Stimulated activated CD4-positive, alpha-beta T cell treated with anti-CD3 and anti-CD28 coated beads, Interleukin-4, amount 100 ng/mL, for 4 hours (primary cell): ENCODE data around the gene CCR5AS.
"Not testable (repeated sequence)": the region's sequence is repeated elsewhere in the genome, so short reads cannot be mapped to it uniquely, and the experiment has no call there.

Source experiments
- DNase-seq, 2 experiments: peaks; one replicate each; pipeline ENCODE4 v3.0.0-alpha.2; 2020

CCR5AS gene

DNA sequence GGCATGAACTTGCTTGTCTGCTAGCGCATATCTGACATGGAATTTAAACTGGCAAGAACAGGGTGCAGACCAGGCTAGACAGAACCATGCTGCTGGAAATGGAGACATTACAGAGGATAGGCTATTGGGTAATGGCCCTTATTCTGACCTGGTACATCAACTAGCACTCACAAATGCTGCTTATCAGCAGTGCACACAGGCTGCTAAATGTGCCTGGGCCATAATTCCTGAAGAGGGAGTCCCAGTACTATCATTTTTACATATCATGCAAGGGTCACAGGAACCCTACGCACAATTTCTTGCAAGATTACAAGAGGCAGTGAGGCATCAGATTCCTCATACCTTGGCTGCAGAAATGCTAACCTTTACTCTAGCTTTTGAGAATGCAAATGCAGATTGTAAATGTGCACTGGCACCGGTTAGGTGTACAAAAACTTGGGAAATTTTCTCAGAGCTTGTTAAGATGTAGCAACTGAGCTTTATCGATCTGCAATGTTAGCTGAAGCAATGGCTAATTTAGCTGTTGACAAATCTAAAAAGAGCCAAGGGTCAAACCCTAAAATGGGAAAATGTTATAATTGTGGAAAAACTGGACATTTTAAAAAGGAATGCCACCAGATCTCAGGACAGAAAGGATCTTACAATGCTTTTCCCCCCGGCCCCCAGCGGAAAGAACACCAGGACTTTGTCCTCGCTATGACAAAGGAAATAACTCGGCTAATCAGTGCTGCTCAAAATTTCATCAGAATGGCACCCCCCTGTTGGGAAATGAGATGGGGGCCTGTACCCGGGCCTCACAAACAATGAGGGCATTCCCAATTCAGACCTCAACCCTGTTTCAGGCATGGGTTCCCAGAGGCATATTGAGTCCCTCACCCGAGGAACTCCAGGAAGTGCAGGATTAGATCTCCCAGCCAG is 21.3 kb upstream of the CCR5AS start:
- no peak for DNase-seq

DNA sequence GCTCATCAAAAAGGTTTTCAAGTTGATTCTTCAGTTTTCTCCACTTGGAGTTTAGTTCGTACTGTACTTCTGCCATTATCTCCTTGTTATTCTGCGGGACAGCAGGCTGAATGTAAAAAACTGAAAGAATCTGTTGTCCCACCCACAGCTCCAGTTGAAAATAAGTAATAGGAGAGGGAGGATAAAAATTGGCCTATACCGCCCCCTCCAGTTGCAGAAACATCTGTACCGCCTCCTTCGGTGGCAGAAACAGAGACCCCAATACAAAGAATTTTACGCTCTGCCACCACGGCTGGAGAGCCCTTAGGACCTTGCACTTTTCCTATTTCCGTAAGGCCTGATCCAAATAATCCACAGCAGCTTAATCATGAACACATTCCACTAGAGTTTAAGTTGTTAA is 20.5 kb upstream of the CCR5AS start:
- not testable (repeated sequence) for DNase-seq

DNA sequence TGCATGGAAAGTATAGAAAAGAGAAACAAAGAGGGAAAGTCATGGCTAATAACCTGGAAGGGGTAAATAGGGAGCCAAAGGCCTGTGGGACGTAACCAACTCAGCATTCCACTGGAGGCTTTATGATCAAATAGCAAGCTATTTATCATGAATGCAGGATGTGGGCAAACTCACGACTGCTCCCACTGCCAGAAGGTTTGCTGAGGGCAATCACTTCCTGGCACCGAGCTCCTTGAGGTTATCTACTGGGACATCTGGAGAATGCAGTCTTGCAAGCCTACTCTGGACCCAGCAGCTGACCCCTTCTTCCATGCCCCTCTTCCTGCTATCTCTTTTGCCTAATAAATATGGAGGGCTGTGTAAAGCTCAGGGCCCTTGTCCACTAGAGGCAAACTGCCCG is 19.6 kb upstream of the CCR5AS start:
- DNase-seq = not testable (repeated sequence)

DNA sequence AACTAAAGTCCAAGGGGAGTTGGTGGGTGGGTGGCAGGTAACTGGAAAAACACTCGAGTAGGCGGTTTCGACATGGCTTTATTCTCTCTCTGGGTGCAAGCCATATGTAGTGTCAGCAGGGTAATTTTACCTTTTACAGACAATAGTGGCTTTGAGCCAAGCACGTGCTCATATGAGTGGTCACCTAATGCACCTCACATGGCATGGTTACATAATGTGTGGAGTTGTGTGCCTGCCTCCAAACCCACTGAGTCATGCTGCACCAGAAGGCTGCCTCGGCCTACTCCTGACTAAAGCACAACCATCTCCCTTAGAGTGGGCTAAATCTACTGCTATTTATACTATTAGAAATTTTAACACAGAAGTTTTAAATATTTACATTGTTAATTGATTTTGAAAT is 16.7 kb upstream of the CCR5AS start:
- no peak for DNase-seq

DNA sequence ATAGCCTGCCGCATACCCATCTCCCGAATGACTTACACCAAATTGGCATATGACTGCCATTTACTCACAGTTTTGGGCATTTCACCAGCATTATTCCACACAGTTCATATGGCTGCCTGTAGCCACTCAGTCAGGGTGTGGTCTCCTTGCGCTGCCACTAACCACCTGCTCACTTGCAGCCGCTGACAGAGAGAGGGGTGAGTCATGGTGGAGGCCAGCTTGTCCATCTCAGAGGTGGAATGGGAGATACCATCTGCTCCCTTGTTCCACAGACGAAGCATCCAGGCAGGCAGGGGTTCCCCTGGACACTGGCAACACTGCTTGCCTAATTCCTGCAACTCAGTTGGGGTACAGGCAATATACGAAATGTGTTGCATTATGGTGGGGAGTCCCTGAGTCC is 15.8 kb upstream of the CCR5AS start:
- no peak for DNase-seq

DNA sequence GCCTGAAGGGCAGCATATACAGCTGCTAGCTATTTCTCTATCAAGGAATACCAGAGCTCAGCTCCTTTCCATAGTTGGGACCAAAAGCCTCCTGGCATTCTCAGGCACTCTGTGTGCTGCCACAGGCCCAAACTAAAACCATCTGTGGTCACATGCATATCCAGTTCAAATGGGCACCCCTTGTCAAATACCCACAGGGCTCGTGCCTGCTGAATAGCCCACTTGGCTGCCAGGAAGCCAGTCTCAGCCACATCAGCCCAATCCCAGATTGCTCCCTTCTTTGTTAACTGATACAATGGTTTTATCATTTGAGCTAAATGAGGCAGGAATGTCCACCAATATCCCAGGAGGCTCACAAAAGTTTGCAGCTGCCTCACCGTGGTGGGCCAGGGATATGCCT is 14.1 kb upstream of the CCR5AS start:
- no peak for DNase-seq

DNA sequence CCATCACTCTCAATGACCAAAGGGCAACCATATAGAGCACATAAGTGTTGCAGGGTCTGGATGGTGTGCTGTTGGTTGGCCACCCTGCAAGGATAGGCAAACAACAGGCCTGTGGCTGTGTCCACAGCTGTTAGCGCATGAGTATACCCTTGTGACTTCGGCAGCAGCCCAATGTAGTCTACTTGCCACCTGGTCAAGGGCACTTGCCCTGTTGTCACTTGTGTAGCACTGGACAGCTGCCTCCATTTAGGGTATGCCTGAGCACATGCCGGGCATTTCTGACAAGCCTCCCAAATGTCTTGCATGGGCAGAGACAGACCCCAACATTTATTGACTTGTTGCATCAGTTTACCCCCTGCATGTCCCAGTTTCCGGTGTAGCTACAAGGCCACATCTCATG is 12.9 kb upstream of the CCR5AS start:
- DNase-seq = no peak

DNA sequence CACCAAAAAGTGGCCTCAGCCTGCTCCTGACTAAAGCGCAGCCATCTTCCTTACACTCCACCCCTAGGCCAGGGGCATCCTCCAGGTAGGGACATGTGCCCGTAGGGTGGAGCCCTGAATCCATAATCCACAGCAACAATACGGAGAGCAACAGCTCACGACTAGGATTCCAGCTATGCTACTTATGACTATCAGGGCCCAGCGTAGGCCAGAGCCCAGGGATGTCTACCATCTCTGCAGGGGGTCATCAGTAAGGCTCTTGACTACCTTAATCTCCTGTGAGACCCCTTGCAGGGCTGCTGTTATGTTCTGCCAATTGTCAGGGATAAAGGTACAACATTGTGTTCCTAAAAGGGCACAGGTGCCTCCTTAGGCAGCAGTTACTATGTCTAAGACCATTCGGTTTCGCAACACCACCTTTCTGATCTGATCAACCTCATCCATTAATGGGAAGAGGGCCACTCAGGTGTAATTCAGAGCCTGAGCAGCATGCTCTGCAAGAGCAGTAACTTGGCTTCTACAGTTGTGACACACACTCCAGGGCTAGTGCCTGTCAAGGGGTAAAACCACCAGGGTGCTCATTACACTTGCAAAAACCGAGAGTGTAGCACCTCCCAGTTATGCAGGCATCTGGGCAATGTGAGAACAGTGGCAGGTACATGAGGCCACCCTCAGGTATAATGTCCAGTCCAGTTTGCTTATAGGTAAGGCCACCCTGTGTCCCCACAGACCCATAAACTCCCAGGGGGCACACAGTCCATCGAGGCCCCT is 11.2 kb upstream of the CCR5AS start:
- DNase-seq = no peak

DNA sequence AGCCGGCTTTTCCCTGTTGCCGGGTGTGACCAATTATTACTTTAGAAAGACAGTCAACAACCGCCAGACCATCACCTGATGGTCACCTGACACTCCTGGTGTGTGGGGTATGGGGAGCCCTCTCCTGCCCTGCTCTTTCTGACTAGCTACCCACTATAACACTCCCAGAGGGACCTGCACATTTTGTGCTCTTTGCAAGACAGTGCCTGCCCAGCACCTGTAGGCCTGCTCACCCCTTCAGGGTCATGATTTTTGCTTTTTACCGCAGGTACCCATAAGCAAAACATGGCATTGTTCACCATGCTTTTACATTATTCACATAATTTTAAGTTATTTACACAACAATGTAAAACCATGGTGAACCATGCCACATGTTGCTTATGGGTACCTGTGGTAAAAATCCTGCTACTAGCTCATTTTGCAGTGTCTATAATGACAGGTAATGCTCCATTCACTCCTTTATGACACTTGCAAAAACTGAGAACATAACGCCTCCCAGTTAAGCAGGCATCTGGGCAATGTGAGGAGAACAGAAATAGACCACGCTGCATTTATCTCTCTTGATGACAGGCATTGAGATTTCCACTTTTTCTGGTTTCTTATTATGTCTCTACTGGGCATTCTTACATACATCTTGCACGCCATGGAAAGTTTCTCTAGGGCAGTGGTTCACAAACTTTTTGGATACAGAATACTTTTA is 10.1 kb upstream of the CCR5AS start:
- no peak for DNase-seq

DNA sequence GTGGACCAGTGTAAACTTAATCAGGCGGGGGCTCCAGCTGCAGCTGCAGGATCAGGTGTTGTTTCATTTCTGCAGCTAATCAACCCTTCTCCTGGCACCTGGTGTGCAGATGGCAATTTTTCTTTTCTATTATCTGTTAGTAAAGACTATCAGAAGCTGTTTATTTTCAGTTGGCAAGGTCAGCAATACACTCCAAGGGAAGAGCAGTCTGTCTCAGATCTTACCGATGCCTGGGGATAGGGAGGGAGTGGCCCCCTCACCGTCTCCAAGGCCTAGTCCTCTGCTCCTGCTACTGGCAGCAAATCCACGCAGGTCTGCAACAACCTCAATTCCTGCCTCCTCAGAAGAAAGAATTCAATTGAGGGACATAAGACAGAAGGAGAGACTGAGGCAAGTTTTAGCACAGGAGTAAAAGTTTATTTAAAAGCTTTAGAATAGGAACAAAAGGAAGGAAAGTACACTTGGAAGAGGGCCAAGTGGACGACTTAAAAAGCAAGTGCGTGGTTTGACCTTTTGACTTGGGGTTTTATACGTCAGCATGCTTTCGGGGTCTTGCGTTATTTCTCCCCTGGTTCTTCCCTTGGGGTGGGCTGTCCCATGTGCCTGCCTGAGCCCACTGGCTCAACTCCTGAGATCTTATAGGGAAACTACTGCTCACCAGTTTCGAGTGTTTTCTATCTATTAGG is 9.4 kb upstream of the CCR5AS start:
- DNase-seq = no peak

DNA sequence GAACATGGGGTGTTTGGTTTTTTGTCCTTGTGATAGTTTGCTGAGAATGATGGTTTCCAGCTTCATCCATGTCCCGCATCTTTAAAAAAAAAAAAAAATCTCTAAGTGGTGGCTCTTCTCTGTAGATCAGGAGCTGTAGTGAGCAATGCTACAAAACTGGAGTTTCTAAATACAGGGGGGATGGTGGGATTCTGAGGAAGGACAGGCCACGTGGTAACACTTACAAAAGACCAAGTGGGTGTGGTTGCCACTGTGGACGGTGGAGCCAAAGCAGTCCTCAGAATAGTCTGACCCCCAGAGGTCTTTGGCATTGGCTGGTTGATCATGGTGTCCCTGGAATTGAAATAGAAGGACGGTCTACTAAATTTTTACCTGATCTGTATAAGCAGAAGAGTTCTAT is 7.9 kb upstream of the CCR5AS start:
- no peak for DNase-seq

DNA sequence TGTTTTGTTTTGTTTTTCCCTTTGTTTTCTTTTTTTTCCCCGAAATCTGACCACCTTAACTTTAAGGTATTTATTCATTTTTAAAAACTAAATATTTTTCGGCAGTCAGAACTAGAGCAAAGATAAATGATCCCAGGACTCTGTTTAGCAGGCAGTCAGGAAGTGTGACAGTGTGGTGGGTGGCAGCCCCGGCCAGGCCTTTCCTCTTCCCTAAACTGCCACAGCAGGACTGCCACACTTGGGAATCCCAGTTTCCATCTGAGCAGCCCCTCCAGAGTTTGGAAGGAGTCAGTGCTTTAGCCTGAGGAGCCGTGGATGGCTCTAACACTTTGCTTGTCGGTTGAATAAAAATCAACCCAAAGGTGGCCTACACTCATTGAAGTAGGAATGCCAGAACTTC is 7.1 kb upstream of the CCR5AS start:
- DNase-seq = no peak

DNA sequence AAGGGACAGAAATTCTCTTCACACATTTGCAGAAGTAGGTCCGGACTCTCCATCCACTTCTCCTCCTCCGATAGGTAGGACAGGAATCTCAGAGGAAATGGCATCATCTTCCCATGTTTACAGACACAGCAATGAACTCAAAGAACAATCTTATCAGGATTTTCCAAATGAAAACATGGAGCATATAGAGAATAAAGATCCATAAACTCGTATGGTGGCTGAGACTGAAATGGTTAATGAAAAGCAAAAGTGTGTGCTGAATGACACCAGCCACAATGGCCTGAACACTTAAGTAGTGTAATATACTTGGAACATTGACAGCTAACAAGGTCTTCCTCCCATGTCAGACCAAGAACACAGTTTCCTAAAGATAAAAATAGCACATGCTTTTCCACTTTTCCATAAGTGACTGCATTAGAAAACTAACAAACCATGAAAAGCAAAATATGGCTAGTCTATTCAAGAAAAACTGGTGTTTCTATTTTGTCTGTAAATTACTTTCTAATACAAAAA is 6.0 kb upstream of the CCR5AS start:
- no peak for DNase-seq

DNA sequence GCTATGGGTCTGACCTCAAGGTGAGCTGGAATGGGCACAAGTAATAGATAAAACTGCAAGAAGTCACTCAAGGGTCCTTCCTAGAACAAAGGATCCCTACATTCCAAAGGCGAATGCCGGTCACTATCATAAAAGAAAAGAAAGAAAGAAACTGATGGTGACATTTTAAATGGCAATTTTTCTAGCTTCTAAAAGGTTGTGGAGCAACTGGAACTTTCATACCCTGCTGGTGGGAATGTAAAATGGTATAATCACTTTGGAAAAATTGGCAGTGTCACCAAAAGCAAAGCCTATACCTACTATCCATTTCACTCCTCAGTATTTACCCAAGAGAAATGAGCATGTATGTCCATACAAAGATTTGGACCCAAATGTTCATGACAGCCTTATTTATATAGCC is 4.4 kb upstream of the CCR5AS start:
- no peak for DNase-seq

DNA sequence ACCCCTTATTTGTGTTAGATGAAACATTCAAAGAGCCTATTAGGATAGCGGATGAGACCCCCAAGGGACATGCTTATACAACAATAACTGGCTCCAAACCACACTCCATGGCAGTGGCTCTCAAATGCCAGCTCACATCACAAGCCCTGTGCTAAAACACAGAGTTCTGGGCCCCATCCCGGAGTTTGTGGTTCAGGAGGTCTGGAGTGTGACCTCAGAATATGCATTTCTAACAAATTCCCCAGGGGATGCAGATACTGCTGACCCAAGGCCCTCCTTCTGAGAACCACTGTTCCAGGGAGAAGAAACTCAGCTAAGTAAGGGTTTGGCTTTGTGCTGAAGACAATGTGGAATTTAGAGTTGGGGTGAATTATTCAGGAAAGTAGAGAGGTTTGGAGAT is 3.8 kb upstream of the CCR5AS start:
- DNase-seq = no peak

DNA sequence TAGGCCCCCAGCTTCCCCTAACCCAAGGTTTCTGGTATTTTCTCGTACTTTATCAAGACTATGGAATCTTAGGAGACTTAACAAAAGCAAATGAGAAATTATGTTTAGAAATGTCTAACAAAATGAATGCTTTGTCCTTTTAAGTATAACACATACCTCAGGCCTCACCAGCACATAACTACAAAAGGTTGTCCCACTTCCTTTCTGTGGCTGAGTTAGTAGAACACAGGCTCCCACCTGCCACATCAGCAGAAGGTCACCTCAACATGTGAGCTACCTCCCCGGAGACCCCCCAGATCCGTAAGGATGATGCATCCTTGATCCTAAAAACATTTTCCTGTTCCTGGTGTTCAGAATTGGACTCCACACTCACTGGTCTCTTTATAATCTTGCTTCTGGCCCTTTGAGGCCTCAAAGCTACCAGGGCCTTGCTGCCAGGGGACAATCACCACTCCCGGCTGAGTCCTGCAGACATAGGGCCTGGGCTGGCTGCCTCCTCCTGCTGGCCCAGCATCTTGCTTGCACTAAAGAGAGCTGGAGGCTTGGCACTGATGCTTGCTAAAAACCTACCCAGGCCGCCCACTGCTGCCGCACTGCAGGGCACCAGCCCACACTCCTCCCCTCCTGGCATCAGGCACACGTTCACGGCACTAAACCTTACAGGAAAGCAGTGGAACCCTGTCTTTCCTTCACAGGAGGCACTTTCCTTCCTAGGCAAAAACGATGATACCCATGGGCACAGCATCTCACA is 3.0 kb upstream of the CCR5AS start:
- no peak for DNase-seq

DNA sequence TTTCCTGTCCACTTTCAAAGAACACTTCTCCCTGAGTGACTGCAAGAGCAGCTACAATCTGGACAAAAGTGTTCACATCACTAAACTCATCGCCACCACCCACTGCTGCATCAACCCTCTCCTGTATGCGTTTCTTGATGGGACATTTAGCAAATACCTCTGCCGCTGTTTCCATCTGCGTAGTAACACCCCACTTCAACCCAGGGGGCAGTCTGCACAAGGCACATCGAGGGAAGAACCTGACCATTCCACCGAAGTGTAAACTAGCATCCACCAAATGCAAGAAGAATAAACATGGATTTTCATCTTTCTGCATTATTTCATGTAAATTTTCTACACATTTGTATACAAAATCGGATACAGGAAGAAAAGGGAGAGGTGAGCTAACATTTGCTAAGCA is 2.0 kb upstream of the CCR5AS start:
- no peak for DNase-seq

DNA sequence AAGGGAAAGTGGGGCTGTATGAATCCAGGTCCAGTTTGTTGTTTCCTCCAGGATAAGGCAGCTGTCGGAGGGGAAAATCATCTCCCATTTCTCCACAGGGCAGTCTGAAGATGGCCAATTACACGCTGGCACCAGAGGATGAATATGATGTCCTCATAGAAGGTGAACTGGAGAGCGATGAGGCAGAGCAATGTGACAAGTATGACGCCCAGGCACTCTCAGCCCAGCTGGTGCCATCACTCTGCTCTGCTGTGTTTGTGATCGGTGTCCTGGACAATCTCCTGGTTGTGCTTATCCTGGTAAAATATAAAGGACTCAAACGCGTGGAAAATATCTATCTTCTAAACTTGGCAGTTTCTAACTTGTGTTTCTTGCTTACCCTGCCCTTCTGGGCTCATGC is 1.1 kb upstream of the CCR5AS start:
- DNase-seq = no peak

DNA sequence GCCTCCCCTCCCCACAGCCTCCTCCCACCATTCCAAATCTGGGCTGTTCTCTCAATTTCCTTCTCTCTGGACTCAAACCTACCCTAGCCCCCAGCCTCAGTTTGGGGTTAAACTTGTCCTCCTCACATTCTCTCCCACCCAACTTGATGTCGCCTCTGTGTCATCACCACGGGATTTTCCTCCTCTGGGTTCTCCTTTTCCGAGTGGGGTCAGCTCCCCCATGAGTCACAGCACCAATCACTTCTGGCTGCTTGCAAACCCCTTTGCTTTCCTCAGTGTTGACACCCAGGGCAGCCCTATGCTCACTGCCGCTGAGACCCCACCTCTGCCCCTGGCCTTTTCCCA is 451 bp downstream of the CCR5AS start:
- DNase-seq = no peak

DNA sequence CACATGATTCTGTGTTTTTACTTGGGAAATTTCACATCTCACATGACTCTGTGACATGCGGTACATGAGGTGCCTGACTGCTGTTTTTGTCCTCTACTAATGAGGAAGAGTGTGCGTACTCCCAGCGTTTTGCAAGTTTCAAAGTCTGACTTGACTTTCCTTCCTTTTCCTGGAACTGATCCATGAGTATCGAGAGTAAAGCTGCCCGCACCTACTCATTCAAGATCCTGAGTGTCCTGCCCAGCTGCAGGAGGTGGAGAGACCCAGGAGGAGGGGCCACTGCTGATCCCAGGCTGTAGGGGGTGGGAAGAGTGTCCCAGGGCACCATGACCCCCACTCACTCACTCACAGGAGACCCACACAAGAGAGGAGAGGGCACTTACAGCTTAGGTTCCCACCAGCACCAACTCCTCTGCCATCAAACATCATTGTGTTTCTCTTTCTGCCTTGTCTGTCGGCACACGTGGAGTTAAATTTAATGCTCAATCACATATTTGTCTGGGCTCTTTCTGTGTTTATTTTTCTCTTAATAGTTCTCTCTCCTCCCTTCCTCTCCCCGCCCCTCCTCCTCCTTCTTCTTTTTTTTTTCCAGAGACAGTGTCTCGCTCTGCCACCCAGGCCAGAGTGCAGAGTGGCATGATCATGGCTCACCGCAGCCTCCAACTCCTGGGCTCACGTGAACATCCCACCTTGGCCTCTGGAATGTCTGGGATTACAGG is 1.4 kb downstream of the CCR5AS start:
- DNase-seq = no peak

DNA sequence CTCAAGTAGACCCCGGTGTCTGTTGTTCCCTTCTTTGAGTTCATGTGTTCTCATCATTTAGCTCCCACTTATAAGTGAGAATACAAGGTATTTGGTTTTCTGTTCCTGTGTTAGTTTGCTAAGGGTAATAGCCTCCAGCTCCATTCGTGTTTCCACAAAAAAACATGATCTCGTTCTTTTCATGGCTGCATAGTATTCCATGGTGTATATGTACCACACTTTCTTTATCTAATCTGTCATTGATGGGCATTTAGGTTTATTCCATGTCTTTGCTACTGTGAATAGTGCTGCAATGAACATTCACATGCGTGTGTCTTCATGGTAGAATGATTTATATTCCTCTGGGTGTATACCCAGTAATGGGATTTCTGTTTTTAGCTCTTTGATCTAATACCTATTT is 4.0 kb downstream of the CCR5AS start:
- not testable (repeated sequence) for DNase-seq

DNA sequence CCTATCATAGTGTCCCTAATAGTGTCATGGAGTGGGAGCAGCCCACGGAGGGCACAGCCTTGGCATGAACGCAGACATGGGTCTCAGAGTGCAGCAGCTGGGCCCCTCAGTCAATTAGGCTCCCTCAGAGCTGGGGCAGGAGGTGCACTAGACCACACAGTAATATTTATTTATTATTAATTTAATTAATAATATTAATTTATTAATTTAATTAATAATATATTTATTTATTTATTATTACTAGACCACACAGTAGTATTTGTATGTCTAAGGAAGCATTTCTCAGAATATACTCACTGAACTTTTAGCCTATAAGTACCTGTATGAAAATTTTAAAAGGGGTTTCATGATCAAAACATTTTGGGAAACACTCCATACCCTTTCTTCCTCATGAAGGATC is 5.3 kb downstream of the CCR5AS start:
- DNase-seq = no peak
